NCI-H2227 (cell line): ENCODE results near the gene PHGDH.

ENCODE experiments used
- DNase-seq: peaks from one replicate; lab custom pipeline; 2025; ENCODE audit not compliant: unreplicated experiment; lab: John Stamatoyannopoulos, UW

PHGDH gene

GRCh38 chr1:119731741-119732430, 20.2 kb downstream of the PHGDH start:
- DNase-seq, result no peak

- no peak for DNase-seq
Measured at GRCh38 chr1:119732465-119733168, 20.9 kb downstream of the PHGDH start.

GRCh38 chr1:119733754-119734153, 22.0 kb downstream of the PHGDH start:
- no peak for DNase-seq

GRCh38 chr1:119735217-119735616, 23.5 kb downstream of the PHGDH start:
- no peak for DNase-seq

DNA sequence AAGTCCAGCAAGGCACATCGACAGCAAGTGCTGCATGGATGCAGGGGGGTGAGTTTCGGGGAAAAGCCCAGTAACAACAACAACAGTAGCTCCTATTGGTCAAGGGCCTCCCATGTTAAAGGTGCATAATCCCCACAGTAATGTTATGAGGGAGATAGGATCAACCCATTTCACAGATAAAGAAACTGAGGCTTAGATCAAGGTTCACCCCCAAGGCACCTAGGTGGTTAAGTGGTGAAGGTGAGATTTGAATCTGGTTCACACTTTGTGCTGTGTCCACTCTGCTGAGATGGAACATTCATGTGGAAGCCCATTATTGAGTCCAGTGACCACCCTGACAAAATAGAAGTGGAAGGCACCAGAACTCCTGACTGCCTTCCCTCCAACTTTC, 24.9 kb downstream of the PHGDH start:
- no peak for DNase-seq

DNA sequence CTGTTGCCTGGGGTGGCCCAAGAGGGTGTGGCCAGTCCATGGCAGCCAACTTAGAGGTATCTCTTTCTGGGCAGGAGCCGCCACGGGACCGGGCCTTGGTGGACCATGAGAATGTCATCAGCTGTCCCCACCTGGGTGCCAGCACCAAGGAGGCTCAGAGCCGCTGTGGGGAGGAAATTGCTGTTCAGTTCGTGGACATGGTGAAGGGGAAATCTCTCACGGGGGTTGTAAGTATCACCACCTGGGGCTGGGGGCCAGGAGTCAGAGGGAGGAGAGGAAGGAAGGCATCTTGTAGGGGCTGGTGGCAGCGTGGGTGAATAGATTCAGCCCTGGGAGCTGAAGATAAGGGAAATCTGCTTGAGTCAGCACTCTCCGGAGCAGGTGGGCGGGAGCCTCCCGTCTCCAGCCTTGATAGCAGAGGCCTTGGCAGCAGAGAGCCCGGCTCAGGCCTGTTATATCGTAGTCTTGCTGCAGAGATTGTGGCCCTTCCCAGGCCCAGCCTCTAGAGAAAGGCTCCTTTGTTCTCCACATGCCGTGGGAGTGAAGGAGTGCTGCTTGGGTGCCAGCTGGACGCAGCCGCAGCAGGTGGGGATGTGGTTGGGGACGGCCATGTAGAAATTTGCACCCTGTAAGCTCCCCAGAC, 25.4 kb downstream of the PHGDH start:
- peak; percentile 26 for DNase-seq

DNA sequence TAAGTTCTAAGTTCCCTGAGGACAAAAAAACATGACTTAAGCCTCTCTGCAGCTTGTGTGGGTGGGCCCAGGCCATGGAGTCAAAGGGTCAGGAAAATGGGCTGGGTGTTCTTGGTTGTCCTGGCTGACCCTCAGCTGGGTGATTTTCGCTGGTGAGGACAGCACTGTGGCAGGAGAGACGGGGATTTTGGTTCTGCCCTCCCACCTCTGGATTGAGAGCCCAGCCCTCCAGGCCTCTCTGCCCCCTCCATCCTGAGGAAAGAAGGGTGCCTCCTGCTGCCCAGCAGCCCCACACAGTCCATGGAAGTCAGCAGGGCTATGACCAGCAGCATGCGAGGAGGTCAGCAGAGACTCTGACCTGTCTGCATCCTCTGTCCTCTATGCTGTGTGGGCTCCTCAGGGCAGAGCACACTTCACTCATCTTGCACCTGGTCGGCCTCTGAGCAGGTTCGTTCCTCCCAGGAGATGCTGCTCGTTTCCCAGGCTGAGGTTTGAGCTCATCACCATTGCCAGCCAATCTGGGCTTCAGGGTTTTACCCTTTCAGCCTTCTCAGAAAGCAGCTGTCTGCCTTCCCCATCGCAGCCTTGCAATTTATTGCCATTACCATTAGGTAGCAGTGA, 26.5 kb downstream of the PHGDH start:
- DNase-seq, result no peak

GRCh38 chr1:119739150-119739549, 27.4 kb downstream of the PHGDH start:
- DNase-seq, result no peak

DNA sequence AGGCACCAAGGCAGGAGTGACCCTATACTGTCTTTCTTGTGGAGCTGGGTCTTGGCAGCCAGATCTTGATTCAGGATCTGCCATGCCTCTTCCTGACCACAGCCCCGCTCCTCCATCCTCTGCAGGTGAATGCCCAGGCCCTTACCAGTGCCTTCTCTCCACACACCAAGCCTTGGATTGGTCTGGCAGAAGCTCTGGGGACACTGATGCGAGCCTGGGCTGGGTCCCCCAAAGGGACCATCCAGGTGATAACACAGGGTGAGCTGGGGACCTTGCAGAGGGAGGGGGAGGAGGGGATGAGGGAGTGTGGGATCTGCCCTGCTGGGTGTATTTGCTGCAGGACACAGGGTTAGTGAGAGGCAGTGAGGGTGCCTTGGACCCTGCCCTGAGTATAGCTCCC, 28.5 kb downstream of the PHGDH start:
- no peak for DNase-seq

- no peak for DNase-seq
Measured at GRCh38 chr1:119740896-119741780, 29.4 kb downstream of the PHGDH start.

DNA sequence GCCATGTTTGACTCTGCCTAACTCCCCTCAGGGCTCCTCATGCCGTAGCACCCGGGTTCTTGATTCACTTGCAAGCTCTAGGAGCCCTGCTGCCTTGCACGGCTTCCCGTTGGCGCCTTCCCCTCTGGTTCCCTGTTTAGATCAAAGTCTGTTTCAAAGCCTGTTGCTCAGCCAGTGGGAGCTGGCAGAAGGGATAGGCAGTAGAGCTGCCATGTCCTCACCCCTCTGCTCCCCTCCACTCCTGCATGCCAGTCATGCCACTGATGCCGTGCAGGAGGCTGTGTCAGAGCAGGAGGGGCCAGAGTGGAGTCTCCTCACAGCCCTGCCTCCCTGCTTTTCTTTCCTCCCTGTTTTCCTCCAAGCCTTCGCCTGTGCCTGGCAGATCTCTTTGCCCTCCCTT, 30.5 kb downstream of the PHGDH start:
- DNase-seq, result no peak

- DNase-seq, result no peak
Measured at GRCh38 chr1:119742677-119743076, 30.9 kb downstream of the PHGDH start.

- DNase-seq, result no peak
Measured at GRCh38 chr1:119743308-119743707, 31.6 kb downstream of the PHGDH start.

DNA sequence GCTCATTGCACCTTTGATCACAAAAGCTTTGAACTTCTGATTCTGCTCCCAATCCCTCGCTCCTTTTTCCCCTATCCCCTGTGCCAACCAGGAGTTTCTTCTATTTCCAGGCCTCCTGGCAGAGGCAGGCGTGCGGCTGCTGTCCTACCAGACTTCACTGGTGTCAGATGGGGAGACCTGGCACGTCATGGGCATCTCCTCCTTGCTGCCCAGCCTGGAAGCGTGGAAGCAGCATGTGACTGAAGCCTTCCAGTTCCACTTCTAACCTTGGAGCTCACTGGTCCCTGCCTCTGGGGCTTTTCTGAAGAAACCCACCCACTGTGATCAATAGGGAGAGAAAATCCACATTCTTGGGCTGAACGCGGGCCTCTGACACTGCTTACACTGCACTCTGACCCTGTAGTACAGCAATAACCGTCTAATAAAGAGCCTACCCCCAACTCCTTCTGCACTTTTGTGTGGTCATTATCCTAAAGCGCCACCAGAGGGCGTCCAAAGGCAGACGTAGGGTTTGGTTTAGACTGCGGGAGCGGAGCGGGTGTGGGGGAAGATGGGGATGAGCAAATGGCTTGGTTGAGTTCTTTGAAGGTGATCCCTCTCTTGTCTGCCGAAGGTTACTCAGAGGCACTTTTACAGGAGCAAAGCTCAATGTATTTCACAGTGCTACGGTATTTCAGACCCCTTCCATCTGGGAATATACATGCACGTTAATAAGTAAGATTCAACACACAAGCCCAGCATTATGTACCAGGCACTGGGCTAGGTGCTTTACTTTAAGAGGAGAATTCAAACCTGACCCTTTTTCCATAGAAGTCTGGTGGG, 32.3 kb downstream of the PHGDH start:
- DNase-seq, result peak; percentile 85

DNA sequence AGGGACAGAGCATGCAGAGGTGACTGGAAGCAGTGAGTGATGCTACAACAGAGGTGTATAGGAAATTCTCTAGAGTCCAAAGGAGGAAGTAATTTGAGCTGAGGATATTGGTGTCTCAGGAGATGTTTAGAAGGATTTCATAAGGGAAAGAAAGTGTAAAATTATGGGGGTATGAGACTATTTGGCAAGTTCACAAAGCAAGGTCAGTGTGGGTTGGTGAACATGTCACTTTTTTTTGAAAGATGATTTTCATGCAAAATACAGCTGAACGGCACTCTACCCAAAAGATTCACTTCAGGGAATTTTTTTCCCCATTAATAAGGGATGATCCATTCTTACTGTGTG, 32.8 kb downstream of the PHGDH start:
- DNase-seq, result no peak

DNA sequence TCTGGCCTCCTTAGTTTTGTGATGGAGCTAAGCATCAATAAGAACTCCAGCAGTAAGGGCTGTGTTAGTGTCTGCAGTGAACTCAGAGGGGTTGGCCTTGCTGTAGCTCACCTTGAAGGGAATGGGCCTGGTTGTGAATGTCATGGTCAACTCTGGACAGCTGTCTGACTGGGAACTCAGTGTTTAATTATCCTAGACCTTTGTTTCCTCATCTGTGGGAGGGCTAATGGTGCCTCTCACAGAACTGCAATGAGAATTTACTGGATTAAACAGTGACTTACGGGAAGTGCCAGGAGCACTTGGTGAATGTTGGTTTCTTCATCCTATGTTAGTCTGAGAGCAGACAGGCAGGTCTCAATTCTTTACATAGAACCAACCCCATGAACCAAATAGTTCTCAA, 33.3 kb downstream of the PHGDH start:
- no peak for DNase-seq

GRCh38 chr1:119747451-119747850, 35.7 kb downstream of the PHGDH start:
- no peak for DNase-seq

DNA sequence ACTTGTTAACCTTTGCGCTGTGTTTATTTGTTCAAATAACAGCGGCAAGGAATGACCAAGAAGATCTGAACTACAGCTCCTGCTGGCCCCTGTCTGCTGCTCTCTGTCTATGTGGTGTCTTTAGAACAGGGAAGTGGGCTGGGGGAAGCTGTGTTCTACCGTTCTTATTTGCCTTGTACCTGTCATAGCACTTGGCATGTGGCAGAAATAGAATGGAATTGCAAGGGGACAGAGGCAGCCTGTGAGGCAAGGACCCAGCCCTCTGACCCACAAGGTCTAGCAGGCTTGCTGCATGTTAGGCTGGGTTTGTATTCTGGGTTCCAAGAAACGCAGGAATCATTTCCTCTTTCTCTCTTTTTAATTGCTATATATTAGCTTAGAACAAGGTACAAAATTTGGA, 36.3 kb downstream of the PHGDH start:
- no peak for DNase-seq

- DNase-seq, result no peak
Measured at GRCh38 chr1:119752592-119752991, 40.9 kb downstream of the PHGDH start.

DNA sequence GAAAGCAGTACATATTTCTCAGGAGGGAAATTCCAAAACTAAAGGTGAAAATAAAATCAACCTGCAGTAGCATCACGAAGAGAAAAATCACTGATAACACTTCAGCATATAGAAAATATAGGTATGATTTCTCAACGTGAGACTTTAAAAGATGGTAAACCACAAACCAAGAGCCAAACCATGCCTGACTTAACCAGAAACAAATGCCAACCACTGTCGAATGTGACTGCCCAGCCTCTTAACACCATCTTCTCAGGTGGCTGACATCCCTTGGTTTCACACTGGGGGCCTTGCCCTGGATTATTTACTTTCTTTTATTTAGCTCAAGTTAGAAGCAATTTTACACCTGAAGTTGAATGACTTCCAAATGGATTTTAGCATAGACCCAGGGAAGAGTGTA, 46.9 kb downstream of the PHGDH start:
- DNase-seq, result no peak
